C4-2B (cell line): ENCODE data around the gene F2.

Source experiments
- CTCF ChIP-seq: fragments of 450-650 bp; conservative IDR thresholded peaks from 2 replicates; pipeline ENCODE4 v1.5.1; 2017; ENCODE audit warnings: mild to moderate bottlenecking
- ZFX ChIP-seq: fragments of 450-650 bp; IDR thresholded peaks from 2 replicates; pipeline ENCODE4 v1.6.1; 2017

- TF ChIP-seq CTCF (no peak), ZFX (no peak)
Measured at GRCh38 chr11:46760429-46761128, 41.6 kb downstream of the F2 start.
